Retinal pigment epithelial cell (primary cell): ENCODE data around the gene EHBP1L1.

Experiments
- DNase-seq: peaks from one replicate; pipeline ENCODE4 v3.0.0-alpha.2; 2010; ENCODE audit warnings: low read depth
- H3K4me3 ChIP-seq: 2 replicates; pipeline ENCODE4 v1.5.1; 2011; ENCODE audit warnings: mild to moderate bottlenecking, low read length, control low read depth, moderate library complexity
- CTCF ChIP-seq: conservative IDR thresholded peaks from 2 replicates; pipeline ENCODE4 v1.5.1; 2011; ENCODE audit warnings: low read depth, low read length, control low read depth, inconsistent platforms

The EHBP1L1 gene

GRCh38 chr11:65599955-65600246 lies 24.0 kb downstream of the EHBP1L1 start:
- no peak for DNase-seq
- TF ChIP-seq CTCF, result no peak
- no peak overlapping the region for H3K4me3 ChIP-seq

- no peak overlapping the region for H3K4me3 ChIP-seq
- TF ChIP-seq CTCF, result no peak
- DNase-seq, result no peak
These were observed 28.4 kb downstream of the EHBP1L1 start for GRCh38 chr11:65604258-65604657.

GRCh38 chr11:65606876-65607613 lies 31.2 kb downstream of the EHBP1L1 start:
- peak overlapping the region; percentile 9 for H3K4me3 ChIP-seq
- DNase-seq, result peak; percentile 88
- TF ChIP-seq CTCF, result no peak

- H3K4me3 ChIP-seq, result peak overlapping the region; percentile 9
- no peak for DNase-seq
- TF ChIP-seq CTCF, result no peak
These were observed 32.0 kb downstream of the EHBP1L1 start for GRCh38 chr11:65607614-65608426.

GRCh38 chr11:65609229-65609628 lies 33.4 kb downstream of the EHBP1L1 start:
- no peak for TF ChIP-seq CTCF
- no peak overlapping the region for H3K4me3 ChIP-seq
- DNase-seq, result no peak

- no peak overlapping the region for H3K4me3 ChIP-seq
- no peak for TF ChIP-seq CTCF
- DNase-seq, result no peak
These were observed 33.8 kb downstream of the EHBP1L1 start for GRCh38 chr11:65609665-65610064.

GRCh38 chr11:65610404-65610803 lies 34.6 kb downstream of the EHBP1L1 start:
- H3K4me3 ChIP-seq, result no peak overlapping the region
- no peak for DNase-seq
- TF ChIP-seq CTCF, result no peak
